ENCODE results near the gene CACNA1C. TPM values are rescaled to one million over a fixed set of nuclear protein-coding genes. Genes with fewer than 3 reads are reported as not detected.

The CACNA1C gene
- total RNA-seq, 1 experiment from 2014 or later: 1.1 TPM

GRCh38 chr12:2205996-2206395, 153.2 kb downstream of the CACNA1C start:
- no peak overlapping the region for H3T11ph ChIP-seq (ENCODE audit: low read length)
- no peak overlapping the region for H2BK20ac ChIP-seq (ENCODE audit: low read depth, low read length, poor library complexity, severe bottlenecking)
- H4K91ac ChIP-seq (ENCODE audit: insufficient read length, low read depth, low read length): no peak overlapping the region
- H3K23me2 ChIP-seq (ENCODE audit: insufficient read length, low read depth, low read length, poor library complexity, severe bottlenecking): no peaks in the 10 kb centered on the region
- H3K56ac ChIP-seq (ENCODE audit: insufficient read length, low read depth, low read length): no peak overlapping the region
- no CpG with 5 or more reads among the region's 7 CpGs for WGBS (ENCODE audit: extremely low coverage, insufficient read length, low lambda C conversion rate)
- no peak overlapping the region for H3K18ac ChIP-seq (ENCODE audit: insufficient read length, low read depth, low read length)
- no peak overlapping the region for H4K8ac ChIP-seq (replicated peaks; ENCODE audit: insufficient read length, low read depth, low read length)
- no peaks in the 10 kb centered on the region; a peak in 2 of 7 replicates for H3K36me3 Mint-ChIP-seq (ENCODE audit: insufficient read depth in 1 of 3, low read depth in 3 of 3)
- H3K79me2 ChIP-seq (ENCODE audit: insufficient read depth, low read length): no peaks in the 10 kb centered on the region
- H3K9ac ChIP-seq (ENCODE audit: extremely low read depth, insufficient read length, low read length): no peak overlapping the region
- H3K27ac ChIP-seq (ENCODE audit: insufficient read length, low read depth, low read length): no peak overlapping the region
- H3K27me3 Mint-ChIP-seq (ENCODE audit: low read depth): no peaks in the 10 kb centered on the region; the same call in 1 of the 2 replicates
- no peak overlapping the region for H2AFZ ChIP-seq (ENCODE audit: low read length)
- H2BK12ac ChIP-seq (ENCODE audit: insufficient read length, low read depth, low read length): no peak overlapping the region
- no peak for DNase-seq
- H3K4me1 Mint-ChIP-seq: peaks cover 5 to 13% of the 10 kb centered on the region in 2 experiments; a peak in 3 of 4 replicates
- H3K9me3 ChIP-seq (ENCODE audit: control insufficient read depth, low read depth, low read length): no peaks in the 10 kb centered on the region
- no peaks in the 10 kb centered on the region for H3K4me1 ChIP-seq (ENCODE audit: insufficient read depth, low read length)
- TF ChIP-seq CTCF (conservative IDR thresholded peaks at IDR 0.05): no peak
- H3K9me3 Mint-ChIP-seq: peaks cover 4 to 5% of the 10 kb centered on the region in 2 experiments; a peak in 3 of 5 replicates
- no peak overlapping the region for H3K4me2 ChIP-seq (ENCODE audit: insufficient read depth, insufficient read length, low read length)
- no peaks in the 10 kb centered on the region for H3K27me3 ChIP-seq (ENCODE audit: insufficient read depth, low read length)
- H4K20me1 ChIP-seq (ENCODE audit: control insufficient read depth, insufficient read depth, insufficient read length): no peaks in the 10 kb centered on the region
- H3K14ac ChIP-seq (ENCODE audit: insufficient read depth, low read length): no peak overlapping the region
- no peak overlapping the region for H2AK5ac ChIP-seq (ENCODE audit: insufficient read length, low read length)
- H3K79me1 ChIP-seq (ENCODE audit: insufficient read depth, low read depth, low read length, poor library complexity, severe bottlenecking): no peaks in the 10 kb centered on the region
- H2BK120ac ChIP-seq (ENCODE audit: low read depth, low read length, poor library complexity, severe bottlenecking): no peak overlapping the region
- H2BK5ac ChIP-seq (ENCODE audit: insufficient read length, low read length): no peak overlapping the region
- no peak overlapping the region for H3K23ac ChIP-seq (ENCODE audit: insufficient read length, low read depth, low read length)
- no peak overlapping the region for H4K5ac ChIP-seq (ENCODE audit: insufficient read length, low read depth, low read length)
- no peak overlapping the region for H2BK15ac ChIP-seq (ENCODE audit: low read depth, low read length)
- no peak overlapping the region for H3K4ac ChIP-seq (ENCODE audit: low read depth, low read length)
- no peak overlapping the region; a peak in 1 of 7 replicates for H3K27ac Mint-ChIP-seq
- no peak overlapping the region for H3K4me3 Mint-ChIP-seq

Measured in H9 (cell line).